Endodermal cell (in vitro differentiated cells): Measurements from ENCODE around the gene PDZRN4. TPM values are rescaled to one million over a fixed set of nuclear protein-coding genes. Genes with fewer than 3 reads are reported as not detected.

Experiments used
- DNase-seq: peaks from one replicate; pipeline ENCODE4 v3.0.0-alpha.2; 2017
- H3K27ac ChIP-seq: 2 replicates; pipeline ENCODE4 v1.5.1; 2013; ENCODE audit warnings: mild to moderate bottlenecking, low read depth, low read length, moderate library complexity
- H3K27me3 ChIP-seq: 2 replicates; pipeline ENCODE4 v1.6.1; 2013; ENCODE audit warnings: mild to moderate bottlenecking, low read length, moderate library complexity; ENCODE audit not compliant: insufficient read depth, control insufficient read depth, poor library complexity, severe bottlenecking
- H3K36me3 ChIP-seq: 2 replicates; pipeline ENCODE4 v1.7.0; 2013; ENCODE audit warnings: mild to moderate bottlenecking, low read length, moderate library complexity; ENCODE audit not compliant: control insufficient read depth, insufficient read depth
- H3K4me1 ChIP-seq: one replicate; pipeline ENCODE4 v1.7.0; 2013; ENCODE audit warnings: low read length; ENCODE audit not compliant: control insufficient read depth, insufficient read depth
- H3K4me3 ChIP-seq: 2 replicates; pipeline ENCODE4 v1.5.1; 2013; ENCODE audit warnings: mild to moderate bottlenecking, low read length, moderate library complexity
- H3K9ac ChIP-seq: 2 replicates; pipeline ENCODE4 v1.6.1; 2013; ENCODE audit warnings: mild to moderate bottlenecking, low read length, moderate library complexity; ENCODE audit not compliant: poor library complexity, severe bottlenecking; ENCODE audit errors: extremely low read depth
- H3K9me3 ChIP-seq: 2 replicates; pipeline ENCODE4 v1.6.1; 2013; ENCODE audit warnings: mild to moderate bottlenecking, low read length, moderate library complexity; ENCODE audit not compliant: control insufficient read depth
- H3K27ac Mint-ChIP-seq: 2 replicates; pipeline ENCODE4 v1.8.0; 2020; ENCODE audit warnings: mixed read lengths
- H3K27me3 Mint-ChIP-seq: 2 replicates; pipeline ENCODE4 v1.8.0; 2021; ENCODE audit warnings: mild to moderate bottlenecking, mixed read lengths; ENCODE audit not compliant: insufficient read depth
- H3K36me3 Mint-ChIP-seq: 2 replicates; pipeline ENCODE4 v1.8.0; 2020; ENCODE audit warnings: low read depth, mixed read lengths
- H3K4me1 Mint-ChIP-seq: 2 replicates; pipeline ENCODE4 v1.8.0; 2020; ENCODE audit warnings: mixed read lengths
- H3K4me3 Mint-ChIP-seq: 2 replicates; pipeline ENCODE4 v1.8.0; 2020; ENCODE audit warnings: mild to moderate bottlenecking, moderate library complexity, mixed read lengths
- H3K9me3 Mint-ChIP-seq: 2 replicates; pipeline ENCODE4 v1.8.0; 2020; ENCODE audit warnings: mild to moderate bottlenecking, mixed read lengths
- WGBS, 2 experiments: methylation state at CpG; one replicate each; pipeline versions ENCODE4 v1.1.5 to v1.1.7; 2013; ENCODE audit warnings: missing lambda C conversion rate in 2 of 2, mixed read lengths in 1 of 2; ENCODE audit not compliant: insufficient coverage in 1 of 2, insufficient read length in 1 of 2; 5-methylcytosine and 5-hydroxymethylcytosine counted together
- total RNA-seq, 2 donors: library from RNA; stranded (reverse); fragmentation: NEBNext Ultra II Directional in 1 of 2; extraction: Animal tissue kit (Norgen Biotek cat#: 25700) in 1 of 2; gene quantifications; 2 replicates in 1 of 2; 3 replicates in 1 of 2; pipeline ENCODE4 v1.2.1, GENCODE V29; 2021
- TF ChIP-seq, protein P1 (sequence below): fragments of 200-600 bp; sonication (generic); conservative IDR thresholded peaks from 2 replicates; pipeline ENCODE4 v1.5.0; 2021; ENCODE audit warnings: antibody characterized with exemption, mild to moderate bottlenecking

The PDZRN4 gene
- total RNA-seq, 2 donors from 2014 or later, result 1.6 to 1.9 TPM

DNA sequence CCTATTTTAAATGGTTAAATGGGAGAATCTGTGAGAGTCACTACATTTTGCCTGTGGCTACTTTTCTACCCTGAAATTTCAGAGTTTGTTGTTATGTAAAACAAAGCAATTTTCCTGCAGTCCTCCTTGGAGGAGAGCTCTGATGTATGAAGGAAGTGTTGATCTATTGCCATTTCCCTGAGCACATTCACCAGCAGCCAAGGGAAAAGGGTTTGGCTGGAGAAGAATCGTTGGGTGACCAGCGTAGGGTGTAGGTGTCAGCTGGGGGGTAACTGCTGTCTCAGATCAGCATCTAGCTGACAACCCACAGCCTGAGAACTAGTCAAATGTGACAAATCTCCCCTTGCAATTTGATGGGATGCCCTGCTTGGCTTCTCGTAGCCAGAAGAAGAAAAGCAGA, 230.5 kb downstream of the PDZRN4 start:
- TF ChIP-seq, protein P1, sequence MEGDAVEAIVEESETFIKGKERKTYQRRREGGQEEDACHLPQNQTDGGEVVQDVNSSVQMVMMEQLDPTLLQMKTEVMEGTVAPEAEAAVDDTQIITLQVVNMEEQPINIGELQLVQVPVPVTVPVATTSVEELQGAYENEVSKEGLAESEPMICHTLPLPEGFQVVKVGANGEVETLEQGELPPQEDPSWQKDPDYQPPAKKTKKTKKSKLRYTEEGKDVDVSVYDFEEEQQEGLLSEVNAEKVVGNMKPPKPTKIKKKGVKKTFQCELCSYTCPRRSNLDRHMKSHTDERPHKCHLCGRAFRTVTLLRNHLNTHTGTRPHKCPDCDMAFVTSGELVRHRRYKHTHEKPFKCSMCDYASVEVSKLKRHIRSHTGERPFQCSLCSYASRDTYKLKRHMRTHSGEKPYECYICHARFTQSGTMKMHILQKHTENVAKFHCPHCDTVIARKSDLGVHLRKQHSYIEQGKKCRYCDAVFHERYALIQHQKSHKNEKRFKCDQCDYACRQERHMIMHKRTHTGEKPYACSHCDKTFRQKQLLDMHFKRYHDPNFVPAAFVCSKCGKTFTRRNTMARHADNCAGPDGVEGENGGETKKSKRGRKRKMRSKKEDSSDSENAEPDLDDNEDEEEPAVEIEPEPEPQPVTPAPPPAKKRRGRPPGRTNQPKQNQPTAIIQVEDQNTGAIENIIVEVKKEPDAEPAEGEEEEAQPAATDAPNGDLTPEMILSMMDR, result no peak
- Mint-ChIP-seq H3K27ac (peak overlapping the region; percentile 53), H3K4me1 (peaks cover 19% of the 10 kb centered on the region), H3K36me3 (no peaks in the 10 kb centered on the region), H3K27me3 (no peaks in the 10 kb centered on the region), H3K4me3 (no peak overlapping the region), H3K9me3 (no peaks in the 10 kb centered on the region)
- Histone ChIP-seq H3K36me3 (no peaks in the 10 kb centered on the region), H3K4me3 (no peak overlapping the region), H3K27ac (no peak overlapping the region), H3K9ac (no peak overlapping the region), H3K9me3 (no peaks in the 10 kb centered on the region), H3K27me3 (no peaks in the 10 kb centered on the region), H3K4me1 (no peaks in the 10 kb centered on the region)
- peak; percentile 63 for DNase-seq
- 67 to 100% methylated on average over 1 to 3 of the region's 3 CpGs for WGBS, 2 experiments

DNA sequence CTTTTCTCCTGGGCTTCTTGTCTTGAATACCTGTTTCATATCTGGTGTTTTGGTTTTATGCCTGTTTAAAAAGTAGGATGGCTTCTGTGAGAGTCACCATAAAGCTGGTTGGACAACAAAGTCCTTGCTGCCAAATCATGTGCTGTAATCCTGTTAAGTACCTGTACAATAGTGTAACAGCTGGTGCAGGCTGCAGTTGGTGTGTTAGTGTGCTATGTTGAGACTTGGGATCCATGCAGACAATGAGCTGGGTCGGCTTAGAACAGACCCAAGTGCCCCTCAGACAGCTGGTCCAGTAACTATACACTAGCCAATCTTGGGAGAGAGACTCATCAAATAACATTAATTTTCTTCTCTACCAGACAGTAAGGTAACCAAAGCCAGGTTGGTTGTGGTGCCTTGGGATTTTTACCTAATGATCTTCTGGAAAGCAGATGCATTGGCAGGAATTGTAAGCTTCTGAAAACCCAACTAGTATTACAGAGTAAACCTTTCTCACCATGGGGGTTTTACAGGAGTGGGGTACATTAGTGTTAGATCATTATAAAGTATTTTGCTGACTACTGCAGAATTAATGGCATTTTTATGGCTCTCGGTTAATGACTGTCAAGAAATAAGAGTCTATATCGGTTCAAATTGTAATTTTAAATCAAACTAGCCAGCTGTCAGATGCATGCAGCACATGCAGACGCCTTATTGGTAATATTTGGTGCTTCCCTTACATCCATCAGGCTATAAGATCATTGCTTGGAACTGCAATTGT, 231.2 kb downstream of the PDZRN4 start:
- Mint-ChIP-seq H3K4me3 (no peak overlapping the region), H3K27ac (no peak overlapping the region), H3K9me3 (no peaks in the 10 kb centered on the region), H3K27me3 (no peaks in the 10 kb centered on the region), H3K4me1 (peaks cover 19% of the 10 kb centered on the region), H3K36me3 (no peaks in the 10 kb centered on the region)
- H3K9me3 ChIP-seq, result no peaks in the 10 kb centered on the region
- H3K36me3 ChIP-seq, result no peaks in the 10 kb centered on the region
- WGBS, 2 experiments, result 83 to 85% methylated on average over 3 to 4 of the region's 4 CpGs
- H3K4me1 ChIP-seq, result no peaks in the 10 kb centered on the region
- H3K27me3 ChIP-seq, result no peaks in the 10 kb centered on the region
- TF ChIP-seq, protein P1, result no peak
- no peak overlapping the region for H3K9ac ChIP-seq
- H3K27ac ChIP-seq, result no peak overlapping the region
- no peak overlapping the region for H3K4me3 ChIP-seq
- no peak for DNase-seq

DNA sequence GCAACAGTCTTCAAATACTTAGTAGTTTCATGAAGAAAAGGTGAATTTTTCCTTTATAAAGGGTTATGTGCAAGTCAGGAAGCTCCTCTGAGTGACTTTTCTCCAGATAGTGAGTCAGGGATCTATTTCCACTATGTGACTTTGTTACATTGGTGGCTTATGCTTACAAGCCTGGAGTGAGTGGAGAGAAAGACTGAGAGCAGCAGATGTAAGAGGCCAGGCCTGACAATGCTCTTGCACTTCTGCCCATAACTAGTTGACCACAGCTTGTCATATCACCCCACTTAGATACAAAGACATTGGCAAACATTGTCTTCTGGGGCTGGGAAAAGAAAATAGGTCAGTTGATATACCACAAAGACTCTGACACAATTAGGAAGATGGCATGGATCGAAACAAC, 236.5 kb downstream of the PDZRN4 start:
- H3K36me3 Mint-ChIP-seq, result no peaks in the 10 kb centered on the region
- H3K27me3 ChIP-seq, result no peaks in the 10 kb centered on the region
- H3K9me3 ChIP-seq, result no peaks in the 10 kb centered on the region
- H3K36me3 ChIP-seq, result no peaks in the 10 kb centered on the region
- H3K4me3 Mint-ChIP-seq, result no peak overlapping the region
- TF ChIP-seq, protein P1, result no peak
- no peak overlapping the region for H3K27ac ChIP-seq
- no CpG with 5 or more reads among the region's 1 CpG for WGBS, 2 experiments
- no peak overlapping the region for H3K4me3 ChIP-seq
- no peaks in the 10 kb centered on the region for H3K4me1 ChIP-seq
- DNase-seq, result no peak
- no peak overlapping the region for H3K27ac Mint-ChIP-seq
- no peak overlapping the region for H3K9ac ChIP-seq
- no peaks in the 10 kb centered on the region for H3K27me3 Mint-ChIP-seq
- peaks cover 4% of the 10 kb centered on the region for H3K4me1 Mint-ChIP-seq
- H3K9me3 Mint-ChIP-seq, result no peaks in the 10 kb centered on the region
